Hepatocyte (in vitro differentiated cells): ENCODE measurements around the gene ANXA2.

ENCODE experiments used
- CTCF ChIP-seq: fragments of 200-600 bp; sonication (generic); IDR thresholded peaks from 2 replicates; pipeline ENCODE4 v1.5.1; 2016; ENCODE audit warnings: antibody characterized with exemption, mild to moderate bottlenecking; ENCODE audit not compliant: poor library complexity
- EZH2 ChIP-seq: fragments of 200-600 bp; sonication (generic); IDR thresholded peaks from 2 replicates; pipeline ENCODE4 v1.6.1; 2016; ENCODE audit warnings: antibody characterized with exemption, mild to moderate bottlenecking, borderline replicate concordance

GRCh38 chr15:60394689-60395097 lies 3.1 kb downstream of the ANXA2 start:
- TF ChIP-seq CTCF: no peak
- no peak for TF ChIP-seq EZH2
